ENCODE results near the gene CYP46A1.

The CYP46A1 gene

DNA sequence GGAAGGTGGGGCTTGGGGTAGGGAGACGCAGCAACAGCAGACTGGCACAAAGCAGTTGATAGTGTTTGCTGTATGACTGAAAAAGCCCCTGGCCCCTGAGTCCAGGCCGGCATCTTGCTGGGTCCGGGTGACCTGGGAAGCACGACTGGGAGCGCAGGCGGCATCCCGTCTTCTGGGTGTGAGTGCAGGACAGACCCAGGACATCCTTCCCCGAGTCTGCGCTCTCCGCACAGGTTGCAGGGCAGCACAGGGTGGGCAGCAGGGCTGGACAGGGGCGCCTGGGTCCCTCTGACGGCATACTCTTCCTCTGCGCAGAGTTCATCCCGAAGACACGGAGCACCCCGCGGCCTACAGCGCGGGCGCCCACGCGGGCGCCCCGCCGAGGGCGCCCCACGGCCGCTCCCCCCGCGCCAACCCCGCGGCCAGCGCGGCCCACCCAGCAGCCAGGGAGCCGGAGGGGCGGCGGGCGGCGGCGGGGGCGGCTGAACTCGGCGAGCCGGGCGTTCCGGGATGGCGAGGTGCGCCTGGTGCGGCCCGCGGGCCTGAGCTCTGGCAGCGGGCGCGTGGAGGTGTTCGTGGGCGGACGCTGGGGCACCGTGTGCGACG, 9.2 kb upstream of the CYP46A1 start:
- DNase-seq (ENCODE audit: insufficient read length, low spot score) (no peak), FAIRE-seq (no peak)
- no peak for TF ChIP-seq POLR2A (IDR thresholded peaks at IDR 0.05; ENCODE audit: low read depth, low read length)

GRCh38 chr14:99675382-99675835, 8.7 kb upstream of the CYP46A1 start:
- no peak for TF ChIP-seq POLR2A (IDR thresholded peaks at IDR 0.05; ENCODE audit: low read depth, low read length)
- no peak for FAIRE-seq
- DNase-seq (ENCODE audit: insufficient read length, low spot score), result no peak

- no peak for FAIRE-seq
- no peak for TF ChIP-seq POLR2A (IDR thresholded peaks at IDR 0.05; ENCODE audit: low read depth, low read length)
- DNase-seq (ENCODE audit: insufficient read length, low spot score), result no peak
These were observed 8.1 kb upstream of the CYP46A1 start for GRCh38 chr14:99675951-99676350.

DNA sequence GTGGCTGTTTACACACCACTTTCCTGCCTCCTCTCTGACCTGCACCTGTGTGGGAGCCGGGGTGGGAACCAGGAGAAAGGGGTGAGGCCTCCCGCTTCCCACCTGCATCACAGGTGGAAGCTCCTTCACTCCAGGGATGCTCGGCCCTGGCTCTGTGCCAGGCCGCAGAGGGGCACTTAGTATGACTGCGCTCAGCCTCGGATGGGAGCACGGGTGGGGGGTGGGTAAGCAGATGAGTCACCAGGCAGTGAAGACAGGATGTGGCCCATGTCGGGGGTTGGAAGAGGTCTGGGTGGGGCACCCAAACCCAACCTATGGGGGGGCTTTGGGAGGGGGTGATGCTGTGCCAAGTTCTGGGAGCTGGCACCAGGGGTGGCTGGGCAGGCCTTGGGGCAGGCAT, 7.4 kb upstream of the CYP46A1 start:
- FAIRE-seq, result no peak
- TF ChIP-seq POLR2A (IDR thresholded peaks at IDR 0.05; ENCODE audit: low read depth, low read length), result no peak
- no peak for DNase-seq (ENCODE audit: insufficient read length, low spot score)

GRCh38 chr14:99677231-99678140, 6.6 kb upstream of the CYP46A1 start:
- DNase-seq (ENCODE audit: insufficient read length, low spot score) (no peak), FAIRE-seq (no peak)
- no peak for TF ChIP-seq POLR2A (IDR thresholded peaks at IDR 0.05; ENCODE audit: low read depth, low read length)

- no peak for DNase-seq (ENCODE audit: insufficient read length, low spot score)
- no peak for TF ChIP-seq POLR2A (IDR thresholded peaks at IDR 0.05; ENCODE audit: low read depth, low read length)
- no peak for FAIRE-seq
These were observed 5.9 kb upstream of the CYP46A1 start for GRCh38 chr14:99678198-99678597.

DNA sequence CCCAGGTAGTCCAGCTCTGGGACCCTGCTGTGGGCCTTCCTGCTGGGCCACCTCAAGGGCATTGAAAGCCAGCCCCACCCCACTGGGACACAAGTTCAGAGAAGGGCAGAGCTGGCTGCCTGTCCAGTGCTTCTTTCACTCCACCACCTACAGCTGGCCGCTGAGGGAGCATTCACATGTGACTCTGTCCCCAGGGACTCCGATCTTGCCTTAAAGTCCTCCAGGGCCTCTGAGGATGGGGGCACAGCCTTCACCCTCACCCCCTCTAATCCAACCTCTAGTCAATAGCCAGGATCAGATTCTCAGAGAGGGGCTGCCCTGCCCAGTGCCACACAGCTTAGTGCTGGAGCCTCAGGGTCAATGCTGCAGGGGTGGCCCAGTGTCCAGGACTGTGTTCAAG, 5.0 kb upstream of the CYP46A1 start:
- no peak for TF ChIP-seq POLR2A (IDR thresholded peaks at IDR 0.05; ENCODE audit: low read depth, low read length)
- no peak for FAIRE-seq

DNA sequence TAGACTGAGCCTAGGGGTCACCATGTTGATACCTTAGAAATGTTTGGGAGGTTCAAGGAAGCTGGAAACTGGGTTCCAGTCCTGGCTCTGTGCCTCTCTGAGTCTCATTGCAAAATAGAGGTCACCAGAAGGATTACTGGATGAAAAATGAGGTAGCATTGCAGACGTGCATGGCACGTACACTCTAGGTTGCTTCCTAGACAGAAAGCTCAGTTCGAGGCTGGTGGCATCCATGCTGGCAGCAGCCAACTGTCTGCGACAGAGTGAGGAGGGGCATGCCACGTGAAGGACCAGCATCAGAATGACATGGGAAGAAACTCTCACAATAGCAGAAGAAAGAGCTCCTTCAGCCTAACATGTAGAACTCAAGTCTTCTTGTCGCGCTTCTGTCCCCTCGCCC, 4.6 kb upstream of the CYP46A1 start:
- FAIRE-seq, result no peak
- no peak for TF ChIP-seq POLR2A (IDR thresholded peaks at IDR 0.05; ENCODE audit: low read depth, low read length)
- DNase-seq (ENCODE audit: insufficient read length, low spot score), result no peak

More for the DNA sequence above, 5.0 kb upstream of the CYP46A1 start:
- DNase-seq (ENCODE audit: insufficient read length, low spot score), result no peak

DNA sequence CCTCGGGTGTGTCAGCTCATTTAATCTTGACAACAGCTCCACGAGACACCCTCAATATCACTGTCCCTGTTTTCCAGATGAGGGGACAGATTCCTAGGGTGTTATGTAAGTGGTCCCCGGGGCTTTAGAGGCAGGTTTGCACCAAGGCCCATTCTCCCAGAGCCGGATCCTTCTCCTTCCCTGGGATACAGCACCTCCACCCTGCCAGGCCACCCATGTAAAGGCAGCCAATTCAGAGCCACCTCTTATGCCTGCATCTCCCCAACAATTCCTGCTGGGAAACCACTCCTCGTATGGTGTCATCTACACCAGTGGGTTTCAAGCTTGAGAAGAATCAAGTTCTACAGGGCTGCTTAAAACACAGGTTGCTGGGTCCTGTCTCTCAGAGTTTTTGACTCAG, 4.1 kb upstream of the CYP46A1 start:
- DNase-seq (ENCODE audit: insufficient read length, low spot score) (no peak), FAIRE-seq (no peak)
- no peak for TF ChIP-seq POLR2A (IDR thresholded peaks at IDR 0.05; ENCODE audit: low read depth, low read length)

- no peak for TF ChIP-seq POLR2A (IDR thresholded peaks at IDR 0.05; ENCODE audit: low read depth, low read length)
- DNase-seq (ENCODE audit: insufficient read length, low spot score) (no peak), FAIRE-seq (no peak)
These were observed 2.8 kb upstream of the CYP46A1 start for GRCh38 chr14:99681101-99681831.

DNA sequence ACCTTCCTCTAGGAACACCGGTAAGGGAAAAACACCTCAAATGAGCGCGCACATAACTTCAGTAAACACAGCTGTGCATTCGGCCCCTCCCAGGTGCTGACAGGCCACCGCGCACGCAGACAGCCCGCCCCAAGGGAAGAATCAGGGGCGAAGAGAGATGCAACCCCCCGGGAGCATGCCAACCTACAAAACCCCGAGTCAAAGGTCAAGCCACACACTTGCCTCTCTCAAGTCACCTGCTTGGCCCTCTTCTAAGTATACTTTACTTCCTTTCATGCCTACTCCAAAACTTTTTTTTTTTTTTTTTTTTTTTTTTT, 2.3 kb upstream of the CYP46A1 start:
- no peak for FAIRE-seq
- no peak for DNase-seq (ENCODE audit: insufficient read length, low spot score)
- no peak for TF ChIP-seq POLR2A (IDR thresholded peaks at IDR 0.05; ENCODE audit: low read depth, low read length)

DNA sequence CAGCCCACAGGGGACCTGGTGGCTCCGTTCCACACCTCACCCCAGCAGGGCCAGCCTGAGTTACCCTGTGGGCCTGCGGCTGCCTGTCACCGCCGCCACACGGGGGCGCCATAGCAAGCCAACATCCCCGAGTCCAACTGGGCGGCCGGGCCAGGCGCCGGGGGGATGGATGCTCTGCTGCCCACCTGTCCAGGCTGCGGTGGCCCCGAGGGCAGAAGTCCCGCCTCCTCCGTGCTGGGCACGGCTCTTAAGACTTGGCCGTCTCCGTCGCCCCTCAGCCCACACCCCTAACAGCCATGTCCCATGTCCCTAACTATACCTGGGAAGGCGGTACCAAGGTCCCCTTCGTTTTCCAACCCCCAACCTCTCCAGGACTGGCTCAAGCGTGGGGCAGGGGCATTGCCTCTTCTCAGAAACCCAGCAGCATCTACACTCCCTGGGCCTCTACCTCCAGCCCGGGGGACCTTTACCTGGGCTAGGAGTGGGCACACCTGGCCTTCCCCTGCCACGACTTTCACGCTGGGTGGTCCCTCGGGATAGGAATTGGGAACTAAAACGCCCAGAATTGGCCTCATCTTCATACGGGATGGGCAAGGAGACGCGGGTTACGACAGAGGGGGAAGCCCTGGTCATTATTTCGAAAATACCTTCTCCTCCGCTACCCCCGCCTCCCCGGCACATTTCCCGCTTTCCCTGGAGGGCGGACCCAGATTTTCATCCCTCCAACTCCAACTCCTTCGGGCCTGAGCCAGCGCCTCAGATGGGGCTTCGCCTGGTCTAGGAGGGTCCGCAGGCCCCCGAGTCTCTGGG, 1.1 kb upstream of the CYP46A1 start:
- FAIRE-seq (no peak), DNase-seq (ENCODE audit: insufficient read length, low spot score) (peak; percentile 87)
- TF ChIP-seq POLR2A (IDR thresholded peaks at IDR 0.05; ENCODE audit: low read depth, low read length), result no peak

GRCh38 chr14:99684410-99684934, 374 bp downstream of the CYP46A1 start:
- no peak for TF ChIP-seq POLR2A (IDR thresholded peaks at IDR 0.05; ENCODE audit: low read depth, low read length)
- no peak for DNase-seq (ENCODE audit: insufficient read length, low spot score)
- FAIRE-seq, result no peak
